WI38 (cell line): ENCODE data around the gene AKR1B15.

ENCODE experiments used
- H3K4me3 ChIP-seq: 2 replicates; pipeline ENCODE4 v1.5.1; 2011; ENCODE audit warnings: low read depth, mild to moderate bottlenecking, control low read depth, low read length
- TF ChIP-seq, protein P1 (sequence below): IDR thresholded peaks from 2 replicates; pipeline ENCODE4 v1.5.1; 2012; ENCODE audit warnings: low read depth, mild to moderate bottlenecking, control low read depth, low read length

Gene AKR1B15

DNA sequence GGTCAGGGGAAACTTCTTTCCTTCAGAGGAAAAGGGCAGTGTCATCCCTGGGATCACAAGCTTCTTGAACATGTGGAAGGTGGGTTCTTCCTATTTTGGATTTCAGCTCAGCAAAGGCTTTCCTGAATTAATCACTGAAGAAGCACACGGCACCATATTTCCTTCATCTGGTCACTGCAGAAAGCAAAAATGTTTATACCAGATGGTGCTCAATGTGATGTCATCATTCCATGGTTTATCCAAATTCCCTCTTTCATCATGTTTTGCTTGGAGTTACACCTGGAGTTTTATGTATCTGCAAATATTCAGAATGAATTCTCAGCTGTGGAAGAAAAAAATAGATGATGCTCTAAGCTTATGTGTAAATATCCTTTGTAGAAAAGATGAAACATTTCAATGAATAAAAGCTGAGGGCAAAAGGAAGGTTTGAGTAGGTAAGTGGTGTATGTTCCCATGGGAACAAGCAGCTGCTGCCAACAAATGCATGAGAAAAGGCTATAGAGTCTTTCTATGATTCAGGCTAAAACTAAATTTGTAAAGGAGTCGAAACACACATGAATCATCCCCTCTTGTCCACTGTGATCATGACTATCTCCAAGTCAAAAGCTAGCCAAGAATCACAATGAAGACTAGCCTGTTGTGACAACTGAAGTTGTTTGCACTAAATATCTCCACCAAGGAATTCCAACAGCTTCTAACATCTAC lies 70.9 kb downstream of the AKR1B15 start:
- no peak overlapping the region for H3K4me3 ChIP-seq
- TF ChIP-seq, protein P1, sequence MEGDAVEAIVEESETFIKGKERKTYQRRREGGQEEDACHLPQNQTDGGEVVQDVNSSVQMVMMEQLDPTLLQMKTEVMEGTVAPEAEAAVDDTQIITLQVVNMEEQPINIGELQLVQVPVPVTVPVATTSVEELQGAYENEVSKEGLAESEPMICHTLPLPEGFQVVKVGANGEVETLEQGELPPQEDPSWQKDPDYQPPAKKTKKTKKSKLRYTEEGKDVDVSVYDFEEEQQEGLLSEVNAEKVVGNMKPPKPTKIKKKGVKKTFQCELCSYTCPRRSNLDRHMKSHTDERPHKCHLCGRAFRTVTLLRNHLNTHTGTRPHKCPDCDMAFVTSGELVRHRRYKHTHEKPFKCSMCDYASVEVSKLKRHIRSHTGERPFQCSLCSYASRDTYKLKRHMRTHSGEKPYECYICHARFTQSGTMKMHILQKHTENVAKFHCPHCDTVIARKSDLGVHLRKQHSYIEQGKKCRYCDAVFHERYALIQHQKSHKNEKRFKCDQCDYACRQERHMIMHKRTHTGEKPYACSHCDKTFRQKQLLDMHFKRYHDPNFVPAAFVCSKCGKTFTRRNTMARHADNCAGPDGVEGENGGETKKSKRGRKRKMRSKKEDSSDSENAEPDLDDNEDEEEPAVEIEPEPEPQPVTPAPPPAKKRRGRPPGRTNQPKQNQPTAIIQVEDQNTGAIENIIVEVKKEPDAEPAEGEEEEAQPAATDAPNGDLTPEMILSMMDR, result no peak

DNA sequence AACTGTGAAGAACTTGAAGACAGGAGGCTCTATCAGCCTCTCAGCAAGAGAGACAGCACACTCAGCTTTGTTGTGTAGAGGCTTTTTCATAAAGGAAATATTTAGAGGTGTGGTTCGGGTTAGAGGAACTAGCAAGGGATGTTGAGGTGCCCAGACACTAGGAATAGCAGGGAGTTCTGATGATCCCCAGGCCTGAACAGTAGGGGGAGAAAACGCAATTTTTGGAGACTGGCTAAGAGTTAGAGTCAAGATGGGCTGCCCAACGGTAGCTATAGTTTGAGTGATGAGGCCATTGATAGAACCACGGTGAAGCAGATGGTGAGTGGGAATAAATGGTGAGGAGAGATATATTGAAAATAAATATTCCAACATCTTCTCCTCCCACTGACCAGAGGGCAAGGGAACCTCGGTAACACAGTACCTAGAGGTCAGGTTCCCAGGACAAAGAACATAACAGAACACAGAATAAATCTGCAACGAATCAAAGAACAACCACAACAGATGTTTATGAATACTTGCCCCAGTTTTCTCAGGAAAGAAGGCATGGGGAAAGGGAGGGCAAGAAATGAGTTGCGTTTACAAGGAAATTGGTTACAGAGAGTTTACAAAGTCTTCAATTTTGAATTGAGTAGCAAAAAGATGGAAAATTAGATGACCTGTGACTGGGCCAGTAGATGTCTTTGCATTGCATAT lies 73.5 kb downstream of the AKR1B15 start:
- TF ChIP-seq, protein P1, result no peak
- no peak overlapping the region for H3K4me3 ChIP-seq

DNA sequence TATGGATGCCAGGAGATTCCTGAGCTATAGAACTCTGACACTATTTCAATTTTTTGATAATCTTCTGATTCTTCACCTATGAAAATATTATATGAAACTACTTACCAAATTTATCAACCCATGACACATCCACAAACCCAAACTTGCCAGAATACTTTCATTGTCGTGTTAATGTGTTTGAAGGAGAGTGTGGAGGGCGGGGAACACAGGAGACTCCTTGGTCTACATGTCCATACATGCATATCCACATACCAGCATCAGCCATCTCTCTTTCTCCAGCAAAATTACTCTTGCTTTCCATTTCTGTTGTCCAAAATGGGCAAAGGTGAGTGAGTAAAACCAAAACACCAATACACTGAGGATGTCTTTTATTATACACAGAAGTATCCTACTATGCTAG lies 74.3 kb downstream of the AKR1B15 start:
- no peak overlapping the region for H3K4me3 ChIP-seq
- TF ChIP-seq, protein P1, result no peak

DNA sequence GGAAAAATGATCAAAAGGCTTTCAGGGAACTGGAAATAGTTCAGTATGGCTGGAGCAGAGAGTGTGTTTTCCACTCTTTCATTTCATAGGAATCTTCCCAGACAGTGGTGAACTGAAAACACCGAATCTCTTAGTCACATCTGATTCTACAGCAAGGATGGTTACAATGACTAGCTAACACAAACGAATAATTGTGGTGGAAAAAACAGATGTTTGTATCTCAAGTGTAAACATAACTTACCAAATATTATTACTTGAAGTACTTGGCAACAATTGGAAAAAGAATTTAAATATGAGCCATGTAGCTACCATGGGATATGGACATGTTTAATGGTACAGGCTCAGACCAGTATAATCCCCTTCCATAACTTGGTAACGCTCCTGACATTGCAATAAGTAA lies 76.6 kb downstream of the AKR1B15 start:
- no peak overlapping the region for H3K4me3 ChIP-seq
- TF ChIP-seq, protein P1, result no peak

DNA sequence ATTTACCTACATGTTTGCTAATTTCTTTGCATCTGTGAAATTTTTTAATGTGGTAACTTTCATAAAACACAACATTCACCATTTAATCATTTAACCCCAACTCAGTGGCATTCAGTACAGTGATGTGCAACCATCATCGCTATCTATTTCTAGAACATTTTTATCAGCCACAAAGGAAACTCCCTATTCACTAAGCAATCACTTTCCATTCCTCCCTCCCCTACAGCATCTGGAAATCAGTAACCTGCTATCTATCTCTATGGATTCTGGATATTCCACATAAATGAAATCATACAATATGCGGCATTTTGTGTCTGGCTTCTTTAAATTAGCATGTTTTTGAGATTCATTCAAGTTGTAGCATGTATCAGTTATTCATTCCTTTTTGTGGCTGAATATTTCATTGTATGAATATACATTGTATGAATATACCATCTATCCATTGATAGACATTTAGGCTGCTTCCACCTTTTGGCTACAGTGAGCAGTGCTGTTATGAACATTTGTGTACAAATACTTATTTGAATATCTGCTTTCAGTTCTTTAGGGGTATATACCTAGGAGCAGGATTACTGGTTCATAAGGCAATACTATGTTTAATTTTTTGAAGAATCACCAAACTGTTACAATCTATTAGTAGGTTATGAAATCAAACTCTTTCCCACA lies 78.3 kb downstream of the AKR1B15 start:
- no peak overlapping the region for H3K4me3 ChIP-seq
- TF ChIP-seq, protein P1, result no peak

DNA sequence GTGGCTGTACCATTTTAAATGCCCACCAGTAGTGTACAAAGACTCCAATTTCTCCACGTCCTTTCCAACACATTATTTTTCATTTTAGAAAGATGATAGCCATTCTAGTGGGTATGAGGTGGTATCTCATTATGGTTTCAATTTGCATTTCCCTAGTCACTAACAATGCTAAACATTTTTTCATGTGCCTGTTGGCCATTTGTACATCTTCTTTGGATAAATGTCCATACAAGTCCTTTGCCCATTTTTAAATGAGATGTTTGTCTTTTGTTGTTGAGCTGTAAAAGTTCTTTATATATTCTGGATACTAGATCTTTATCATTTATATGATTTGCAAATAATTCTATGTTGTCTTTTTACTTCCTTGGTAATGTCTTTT lies 78.9 kb downstream of the AKR1B15 start:
- no peak overlapping the region for H3K4me3 ChIP-seq
- TF ChIP-seq, protein P1, result no peak

DNA sequence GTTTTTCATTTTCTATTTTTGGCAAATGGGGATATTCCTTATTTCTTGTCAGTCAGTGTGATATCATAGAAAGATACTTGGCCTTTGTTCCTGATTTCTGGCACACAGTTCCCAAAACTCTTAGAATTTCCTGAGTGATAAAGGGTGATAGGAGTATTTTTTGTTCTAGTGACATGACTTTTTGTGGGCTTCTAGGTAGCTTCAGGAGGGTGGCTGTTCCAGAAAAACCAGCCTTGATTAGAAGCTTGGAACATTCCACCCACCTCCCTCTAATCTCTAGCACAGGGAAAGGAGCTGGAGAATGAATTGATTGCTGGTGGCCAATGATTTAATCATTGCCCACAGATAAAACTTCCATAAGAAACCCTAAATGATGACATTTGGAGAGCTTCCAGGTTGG lies 80.5 kb downstream of the AKR1B15 start:
- TF ChIP-seq, protein P1, result no peak
- no peak overlapping the region for H3K4me3 ChIP-seq
